Endodermal cell (in vitro differentiated cells): ENCODE data around the gene CRB2. TPM values are rescaled to one million over a fixed set of nuclear protein-coding genes. Genes with fewer than 3 reads are reported as not detected.
"Not testable (repeated sequence)": the region's sequence is repeated elsewhere in the genome, so short reads cannot be mapped to it uniquely, and the experiment has no call there.

Source experiments
- DNase-seq: peaks from one replicate; pipeline ENCODE4 v3.0.0-alpha.2; 2017
- H3K27ac ChIP-seq: 2 replicates; pipeline ENCODE4 v1.5.1; 2013; ENCODE audit warnings: mild to moderate bottlenecking, low read depth, low read length, moderate library complexity
- H3K27me3 ChIP-seq: 2 replicates; pipeline ENCODE4 v1.6.1; 2013; ENCODE audit warnings: mild to moderate bottlenecking, low read length, moderate library complexity; ENCODE audit not compliant: insufficient read depth, control insufficient read depth, poor library complexity, severe bottlenecking
- H3K36me3 ChIP-seq: 2 replicates; pipeline ENCODE4 v1.7.0; 2013; ENCODE audit warnings: mild to moderate bottlenecking, low read length, moderate library complexity; ENCODE audit not compliant: control insufficient read depth, insufficient read depth
- H3K4me1 ChIP-seq: one replicate; pipeline ENCODE4 v1.7.0; 2013; ENCODE audit warnings: low read length; ENCODE audit not compliant: control insufficient read depth, insufficient read depth
- H3K4me3 ChIP-seq: 2 replicates; pipeline ENCODE4 v1.5.1; 2013; ENCODE audit warnings: mild to moderate bottlenecking, low read length, moderate library complexity
- H3K9ac ChIP-seq: 2 replicates; pipeline ENCODE4 v1.6.1; 2013; ENCODE audit warnings: mild to moderate bottlenecking, low read length, moderate library complexity; ENCODE audit not compliant: poor library complexity, severe bottlenecking; ENCODE audit errors: extremely low read depth
- H3K9me3 ChIP-seq: 2 replicates; pipeline ENCODE4 v1.6.1; 2013; ENCODE audit warnings: mild to moderate bottlenecking, low read length, moderate library complexity; ENCODE audit not compliant: control insufficient read depth
- H3K27ac Mint-ChIP-seq: 2 replicates; pipeline ENCODE4 v1.8.0; 2020; ENCODE audit warnings: mixed read lengths
- H3K27me3 Mint-ChIP-seq: 2 replicates; pipeline ENCODE4 v1.8.0; 2021; ENCODE audit warnings: mild to moderate bottlenecking, mixed read lengths; ENCODE audit not compliant: insufficient read depth
- H3K36me3 Mint-ChIP-seq: 2 replicates; pipeline ENCODE4 v1.8.0; 2020; ENCODE audit warnings: low read depth, mixed read lengths
- H3K4me1 Mint-ChIP-seq: 2 replicates; pipeline ENCODE4 v1.8.0; 2020; ENCODE audit warnings: mixed read lengths
- H3K4me3 Mint-ChIP-seq: 2 replicates; pipeline ENCODE4 v1.8.0; 2020; ENCODE audit warnings: mild to moderate bottlenecking, moderate library complexity, mixed read lengths
- H3K9me3 Mint-ChIP-seq: 2 replicates; pipeline ENCODE4 v1.8.0; 2020; ENCODE audit warnings: mild to moderate bottlenecking, mixed read lengths
- WGBS, 2 experiments: methylation state at CpG; one replicate each; pipeline versions ENCODE4 v1.1.5 to v1.1.7; 2013; ENCODE audit warnings: missing lambda C conversion rate in 2 of 2, mixed read lengths in 1 of 2; ENCODE audit not compliant: insufficient coverage in 1 of 2, insufficient read length in 1 of 2; 5-methylcytosine and 5-hydroxymethylcytosine counted together
- total RNA-seq, 2 donors: library from RNA; stranded (reverse); fragmentation: NEBNext Ultra II Directional in 1 of 2; extraction: Animal tissue kit (Norgen Biotek cat#: 25700) in 1 of 2; gene quantifications; 2 replicates in 1 of 2; 3 replicates in 1 of 2; pipeline ENCODE4 v1.2.1, GENCODE V29; 2021
- TF ChIP-seq, protein P1 (sequence below): fragments of 200-600 bp; sonication (generic); conservative IDR thresholded peaks from 2 replicates; pipeline ENCODE4 v1.5.0; 2021; ENCODE audit warnings: antibody characterized with exemption, mild to moderate bottlenecking

CRB2 gene
- total RNA-seq, 2 donors from 2014 or later, result 0.75 to 2.0 TPM

- WGBS, 2 experiments, result 90 to 100% methylated on average over 3 to 4 of the region's 4 CpGs
- no peak overlapping the region for H3K9ac ChIP-seq
- no peak overlapping the region for H3K27ac ChIP-seq
These were observed 42.0 kb downstream of the CRB2 start for GRCh38 chr9:123397975-123398374.

DNA sequence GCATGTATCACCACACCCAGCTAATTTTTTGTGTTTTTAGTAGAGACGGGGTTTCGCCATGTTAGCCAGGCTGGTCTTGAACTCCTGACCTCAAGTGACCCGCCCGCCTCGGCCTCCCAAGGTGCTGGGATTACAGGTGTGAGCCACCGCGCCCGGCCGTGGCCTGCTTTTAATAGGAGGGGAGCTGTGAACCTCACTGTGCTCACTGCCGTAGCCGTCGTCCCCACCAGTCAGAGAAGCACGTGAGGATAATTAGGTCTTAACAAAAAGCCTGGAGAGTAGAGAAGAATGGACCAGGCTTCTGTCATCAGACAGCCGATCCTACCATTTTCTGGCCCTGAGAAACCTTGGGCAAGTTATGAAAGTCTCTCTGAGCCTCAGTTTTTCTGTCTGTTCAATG, 42.9 kb downstream of the CRB2 start:
- H3K27me3 ChIP-seq, H3K9me3 ChIP-seq, H3K9ac ChIP-seq, H3K9me3 Mint-ChIP-seq, H3K27ac ChIP-seq, H3K4me1 ChIP-seq, H3K36me3 Mint-ChIP-seq, H3K4me3 ChIP-seq, H3K4me3 Mint-ChIP-seq, H3K4me1 Mint-ChIP-seq, H3K36me3 ChIP-seq, DNase-seq, H3K27me3 Mint-ChIP-seq, H3K27ac Mint-ChIP-seq: not testable (repeated sequence)
- 92 to 94% methylated on average over 11 to 14 of the region's 14 CpGs for WGBS, 2 experiments

More at GRCh38 chr9:123397975-123398374, 42.0 kb downstream of the CRB2 start:
- Mint-ChIP-seq H3K27ac (no peak overlapping the region), H3K9me3 (peaks cover 1% of the 10 kb centered on the region), H3K4me1 (peaks cover under 1% of the 10 kb centered on the region), H3K27me3 (no peaks in the 10 kb centered on the region), H3K4me3 (no peak overlapping the region), H3K36me3 (peaks cover 8% of the 10 kb centered on the region)
- peaks cover 3% of the 10 kb centered on the region for H3K9me3 ChIP-seq
- no peak for DNase-seq
- TF ChIP-seq, protein P1, sequence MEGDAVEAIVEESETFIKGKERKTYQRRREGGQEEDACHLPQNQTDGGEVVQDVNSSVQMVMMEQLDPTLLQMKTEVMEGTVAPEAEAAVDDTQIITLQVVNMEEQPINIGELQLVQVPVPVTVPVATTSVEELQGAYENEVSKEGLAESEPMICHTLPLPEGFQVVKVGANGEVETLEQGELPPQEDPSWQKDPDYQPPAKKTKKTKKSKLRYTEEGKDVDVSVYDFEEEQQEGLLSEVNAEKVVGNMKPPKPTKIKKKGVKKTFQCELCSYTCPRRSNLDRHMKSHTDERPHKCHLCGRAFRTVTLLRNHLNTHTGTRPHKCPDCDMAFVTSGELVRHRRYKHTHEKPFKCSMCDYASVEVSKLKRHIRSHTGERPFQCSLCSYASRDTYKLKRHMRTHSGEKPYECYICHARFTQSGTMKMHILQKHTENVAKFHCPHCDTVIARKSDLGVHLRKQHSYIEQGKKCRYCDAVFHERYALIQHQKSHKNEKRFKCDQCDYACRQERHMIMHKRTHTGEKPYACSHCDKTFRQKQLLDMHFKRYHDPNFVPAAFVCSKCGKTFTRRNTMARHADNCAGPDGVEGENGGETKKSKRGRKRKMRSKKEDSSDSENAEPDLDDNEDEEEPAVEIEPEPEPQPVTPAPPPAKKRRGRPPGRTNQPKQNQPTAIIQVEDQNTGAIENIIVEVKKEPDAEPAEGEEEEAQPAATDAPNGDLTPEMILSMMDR, result no peak
- no peak overlapping the region for H3K4me3 ChIP-seq
- H3K36me3 ChIP-seq, result no peaks in the 10 kb centered on the region
- H3K4me1 ChIP-seq, result no peaks in the 10 kb centered on the region
- H3K27me3 ChIP-seq, result no peaks in the 10 kb centered on the region

- no peaks in the 10 kb centered on the region for H3K9me3 Mint-ChIP-seq
- H3K27ac Mint-ChIP-seq, result no peak overlapping the region
- no peak overlapping the region for H3K4me3 Mint-ChIP-seq
- no peak overlapping the region for H3K27ac ChIP-seq
- no peaks in the 10 kb centered on the region for H3K27me3 ChIP-seq
- no peaks in the 10 kb centered on the region for H3K27me3 Mint-ChIP-seq
- H3K4me1 ChIP-seq, result no peaks in the 10 kb centered on the region
- peak; percentile 89 for DNase-seq
- H3K36me3 ChIP-seq, result no peaks in the 10 kb centered on the region
- 77 to 99% methylated on average over 4 to 11 of the region's 11 CpGs for WGBS, 2 experiments
- TF ChIP-seq, protein P1, result peak; percentile 84
- H3K9ac ChIP-seq, result no peak overlapping the region
- peaks cover 5% of the 10 kb centered on the region for H3K4me1 Mint-ChIP-seq
- H3K9me3 ChIP-seq, result no peaks in the 10 kb centered on the region
- no peak overlapping the region for H3K4me3 ChIP-seq
- peaks cover 4% of the 10 kb centered on the region for H3K36me3 Mint-ChIP-seq
These were observed 43.9 kb downstream of the CRB2 start for GRCh38 chr9:123399803-123400378.
